Measurements from ENCODE around the gene OIT3. TPM values are rescaled to one million over a fixed set of nuclear protein-coding genes. Genes with fewer than 3 reads are reported as not detected.
"Not testable (repeated sequence)": the region's sequence is repeated elsewhere in the genome, so short reads cannot be mapped to it uniquely, and the experiment has no call there.

The OIT3 gene
- total and polyA plus RNA-seq, 12 donors, result 0.06 to 1.6 (median 0.34) TPM; not detected in 5

- Histone ChIP-seq H3K36me3 (peaks cover 0 to 4% (median 0%) of the 10 kb centered on the region in 9 donors), H3K4me1 (no peaks in the 10 kb centered on the region), H3K9me3 (peaks cover 0 to 45% (median 12%) of the 10 kb centered on the region in 11 donors), H3K27ac (no peak overlapping the region), H3K4me3 (no peak overlapping the region), H3K27me3 (no peaks in the 10 kb centered on the region)
- ATAC-seq (no peak), DNase-seq (no peak)
- intact Hi-C loops (cut with DNase I), result no loop called here
- 93 to 95% methylated on average over 8 of the region's 8 CpGs for WGBS, 2 donors
- no peak for TF ChIP-seq CTCF (IDR thresholded peaks at IDR 0.05)
Measured at GRCh38 chr10:72918352-72918751, 24.8 kb downstream of the OIT3 start.

GRCh38 chr10:72921147-72921683 is 27.7 kb downstream of the OIT3 start:
- H3K27ac ChIP-seq; ATAC-seq; H3K4me3 ChIP-seq; H3K36me3 ChIP-seq; DNase-seq; intact Hi-C loops (cut with DNase I); H3K4me1 ChIP-seq; H3K27me3 ChIP-seq: not testable (repeated sequence)
- H3K9me3 ChIP-seq, result peaks cover 0 to 45% (median 12%) of the 10 kb centered on the region in 11 donors
- 93 to 95% methylated on average over 1 of the region's 1 CpG for WGBS, 2 donors

- ATAC-seq, result no peak
- Histone ChIP-seq H3K4me1 (no peaks in the 10 kb centered on the region), H3K27ac (no peak overlapping the region), H3K9me3 (peaks cover 0 to 34% (median 12%) of the 10 kb centered on the region in 11 donors), H3K36me3 (peaks cover 0 to 4% (median 0%) of the 10 kb centered on the region in 9 donors), H3K4me3 (no peak overlapping the region), H3K27me3 (no peaks in the 10 kb centered on the region)
- WGBS, 2 donors, result 94% methylated on average over 13 of the region's 13 CpGs
- no peak for TF ChIP-seq CTCF (IDR thresholded peaks at IDR 0.05)
- intact Hi-C loops (cut with DNase I), result no loop called here
- DNase-seq, result no peak
Measured at GRCh38 chr10:72924351-72924750, 30.8 kb downstream of the OIT3 start.

GRCh38 chr10:72925951-72926465 is 32.5 kb downstream of the OIT3 start:
- Histone ChIP-seq H3K36me3 (peaks cover 0 to 4% (median 0%) of the 10 kb centered on the region in 9 donors), H3K27ac (no peak overlapping the region), H3K9me3 (peaks cover 0 to 18% (median 4%) of the 10 kb centered on the region in 11 donors), H3K4me3 (no peak overlapping the region), H3K4me1 (no peaks in the 10 kb centered on the region), H3K27me3 (no peaks in the 10 kb centered on the region)
- ATAC-seq (no peak), DNase-seq (no peak)
- intact Hi-C loops (cut with DNase I), result no loop called here
- 88 to 93% methylated on average over 3 of the region's 3 CpGs for WGBS, 2 donors
- no peak for TF ChIP-seq CTCF (IDR thresholded peaks at IDR 0.05)

- no peak for ATAC-seq
- intact Hi-C loops (cut with DNase I), result no loop called here
- TF ChIP-seq CTCF (IDR thresholded peaks at IDR 0.05), result no peak
Measured at GRCh38 chr10:72927485-72927884, 33.9 kb downstream of the OIT3 start.

More at GRCh38 chr10:72927485-72927884, 33.9 kb downstream of the OIT3 start:
- H3K27ac ChIP-seq, result no peak overlapping the region
- H3K27me3 ChIP-seq, result no peaks in the 10 kb centered on the region
- no peaks in the 10 kb centered on the region for H3K4me1 ChIP-seq
- DNase-seq, result no peak
- 70 to 76% methylated on average over 5 of the region's 5 CpGs for WGBS, 2 donors
- H3K4me3 ChIP-seq, result no peak overlapping the region
- peaks cover 0 to 3% (median 0%) of the 10 kb centered on the region in 11 donors for H3K9me3 ChIP-seq
- no peaks in the 10 kb centered on the region for H3K36me3 ChIP-seq
